ENCODE measurements around the gene DCAF11.
"Not testable (repeated sequence)": the region's sequence is repeated elsewhere in the genome, so short reads cannot be mapped to it uniquely, and the experiment has no call there.

Gene DCAF11

DNA sequence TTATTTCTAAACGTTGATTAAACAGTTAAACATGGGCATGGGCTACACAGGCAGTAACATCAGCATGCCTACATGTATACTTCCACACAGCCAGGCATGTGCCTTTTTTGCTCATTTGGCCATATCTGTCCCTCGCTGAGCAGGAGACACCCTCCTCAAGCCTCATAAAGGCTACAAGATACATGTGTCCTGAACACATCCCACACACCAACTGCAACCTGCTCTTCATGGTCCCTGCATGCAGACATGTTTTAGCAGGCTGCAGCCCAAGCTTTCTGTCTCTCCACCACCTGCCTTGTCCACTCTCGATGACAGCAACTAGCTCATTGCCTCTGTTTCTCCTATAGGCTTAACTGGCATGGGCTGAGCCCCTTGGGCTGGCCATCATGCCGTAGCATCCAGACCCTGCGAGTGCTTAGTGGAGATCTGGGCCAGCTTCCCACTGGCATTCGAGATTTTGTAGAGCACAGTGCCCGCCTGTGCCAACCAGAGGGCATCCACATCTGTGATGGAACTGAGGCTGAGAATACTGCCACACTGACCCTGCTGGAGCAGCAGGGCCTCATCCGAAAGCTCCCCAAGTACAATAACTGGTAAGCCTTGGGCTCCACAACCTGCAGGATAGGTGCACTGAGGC lies 17.9 kb upstream of the DCAF11 start:
- no peak for DNase-seq (ENCODE audit: low read depth)

GRCh38 chr14:24098229-24098926 lies 16.2 kb upstream of the DCAF11 start:
- DNase-seq (ENCODE audit: low read depth), result no peak

- DNase-seq (ENCODE audit: low read depth), result no peak
Measured at GRCh38 chr14:24098927-24099813, 15.4 kb upstream of the DCAF11 start.

- no peak for DNase-seq (ENCODE audit: low read depth)
Measured at GRCh38 chr14:24100197-24100981, 14.2 kb upstream of the DCAF11 start.

DNA sequence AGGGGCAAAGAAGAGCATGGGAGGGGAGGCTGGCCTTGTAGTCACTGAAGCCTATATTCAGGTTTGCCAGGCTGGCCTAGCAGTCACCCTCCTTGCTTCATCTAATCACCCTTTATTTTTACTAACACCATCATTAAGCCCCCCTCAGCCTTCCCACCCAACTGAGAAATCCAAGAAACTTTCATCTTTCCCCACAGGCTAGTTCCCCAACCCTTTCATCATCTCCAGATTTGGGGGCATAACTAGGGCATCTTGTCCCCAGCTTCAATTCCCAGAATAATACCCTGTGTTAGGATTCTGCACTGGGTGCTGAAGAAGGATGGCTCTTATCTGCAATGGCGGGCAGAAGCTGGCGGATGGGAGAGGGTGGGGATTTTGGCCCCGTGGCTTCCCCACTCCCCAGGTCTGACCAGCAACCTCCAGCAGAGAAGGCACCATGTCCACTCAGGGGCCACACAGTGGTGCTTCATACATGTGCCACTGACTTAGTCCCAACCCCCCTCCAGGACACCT lies 13.5 kb upstream of the DCAF11 start:
- no peak for DNase-seq (ENCODE audit: low read depth)

DNA sequence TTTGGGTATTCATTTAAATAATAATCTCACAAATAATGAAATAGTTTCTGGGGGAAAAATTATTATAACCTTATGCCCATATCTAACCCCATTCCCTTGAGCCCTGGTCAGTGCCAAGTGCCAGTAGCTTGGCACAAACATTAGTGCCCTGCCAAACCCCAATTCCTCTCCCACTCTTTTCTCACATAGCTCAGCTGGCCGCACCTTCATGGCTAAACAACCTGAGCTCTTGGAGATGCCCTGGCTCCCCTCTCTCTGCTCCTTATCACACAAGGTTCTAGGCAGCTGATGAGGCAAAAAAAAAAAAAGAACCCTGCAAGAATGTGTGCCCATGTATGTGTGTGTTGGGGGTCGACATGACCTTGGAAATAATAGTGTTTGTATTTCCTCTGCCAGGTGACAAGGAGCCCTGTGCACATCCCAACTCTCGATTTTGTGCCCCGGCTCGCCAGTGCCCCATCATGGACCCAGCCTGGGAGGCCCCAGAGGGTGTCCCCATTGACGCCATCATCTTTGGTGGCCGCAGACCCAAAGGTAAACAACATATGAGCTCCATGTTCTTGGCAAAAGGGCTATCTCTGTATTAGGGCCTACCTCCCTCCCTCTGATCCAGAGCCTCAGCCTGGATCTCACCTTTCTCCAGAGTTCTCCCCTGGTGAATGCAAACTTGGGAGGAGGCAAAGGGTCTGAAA lies 12.1 kb upstream of the DCAF11 start:
- DNase-seq (ENCODE audit: low read depth), result no peak

DNA sequence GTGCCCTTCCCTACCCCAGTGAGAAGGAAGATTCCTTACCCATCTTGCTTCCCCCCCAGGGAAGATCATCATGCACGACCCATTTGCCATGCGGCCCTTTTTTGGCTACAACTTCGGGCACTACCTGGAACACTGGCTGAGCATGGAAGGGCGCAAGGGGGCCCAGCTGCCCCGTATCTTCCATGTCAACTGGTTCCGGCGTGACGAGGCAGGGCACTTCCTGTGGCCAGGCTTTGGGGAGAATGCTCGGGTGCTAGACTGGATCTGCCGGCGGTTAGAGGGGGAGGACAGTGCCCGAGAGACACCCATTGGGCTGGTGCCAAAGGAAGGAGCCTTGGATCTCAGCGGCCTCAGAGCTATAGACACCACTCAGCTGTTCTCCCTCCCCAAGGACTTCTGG lies 11.1 kb upstream of the DCAF11 start:
- DNase-seq (ENCODE audit: low read depth), result no peak

DNA sequence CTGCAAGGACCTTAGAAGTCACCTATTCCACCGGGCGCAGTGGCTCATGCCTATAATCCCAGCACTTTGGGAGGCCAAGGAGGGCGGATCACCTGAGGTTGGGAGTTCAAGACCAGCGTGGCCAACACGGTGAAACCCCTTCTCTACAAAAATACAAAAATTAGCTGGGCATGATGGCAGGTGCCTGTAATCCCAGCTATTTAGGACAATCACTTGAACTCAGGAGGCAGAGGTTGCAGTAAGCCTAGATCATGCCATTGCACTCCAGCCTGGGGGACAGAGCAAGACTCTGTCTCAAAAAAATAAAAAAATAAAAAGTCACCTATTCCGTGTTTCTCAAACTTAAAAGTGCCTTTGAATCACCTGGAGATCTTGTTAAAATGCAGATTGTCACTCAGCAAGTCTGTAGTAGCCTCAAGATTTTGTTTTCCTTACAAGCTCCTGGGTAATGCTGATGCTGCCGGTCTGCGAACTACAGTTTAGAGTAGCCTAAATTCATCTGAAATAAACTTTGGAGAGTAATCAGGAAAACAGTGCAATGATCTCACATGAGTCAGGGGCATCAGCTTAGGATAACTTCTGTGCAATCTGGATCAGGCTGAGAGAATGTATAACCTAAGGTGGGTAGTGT lies 8.9 kb upstream of the DCAF11 start:
- not testable (repeated sequence) for DNase-seq (ENCODE audit: low read depth)

DNA sequence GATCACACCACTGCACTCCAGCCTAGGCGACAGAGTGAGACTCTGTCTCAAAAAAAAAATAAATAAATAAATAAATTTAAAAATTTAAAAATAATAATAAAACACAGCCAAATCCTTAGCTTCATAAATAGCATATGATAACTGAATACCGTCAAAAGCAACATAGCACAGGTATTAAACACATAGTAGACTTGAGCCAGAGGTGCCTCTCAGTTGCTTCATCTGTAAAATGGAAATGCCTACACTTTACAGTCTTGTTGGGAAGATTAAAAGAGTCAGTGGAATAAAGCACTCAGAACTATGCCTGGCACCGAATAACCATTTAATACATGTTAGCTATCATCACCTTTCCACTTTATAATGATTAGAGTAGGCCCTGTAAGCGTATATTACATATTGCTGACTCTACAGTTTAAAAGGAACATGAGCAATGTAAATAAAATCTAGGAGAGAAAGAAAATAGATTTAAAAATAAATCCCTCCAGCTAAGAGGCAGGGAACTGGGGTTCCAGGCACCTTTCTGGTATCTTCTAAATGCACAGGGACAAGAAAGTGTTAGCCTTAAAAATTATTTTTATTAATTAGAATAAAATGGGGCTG lies 7.8 kb upstream of the DCAF11 start:
- DNase-seq (ENCODE audit: low read depth), result no peak

- no peak for DNase-seq (ENCODE audit: low read depth)
Measured at GRCh38 chr14:24108336-24108874, 6.2 kb upstream of the DCAF11 start.

GRCh38 chr14:24110060-24110459 lies 4.5 kb upstream of the DCAF11 start:
- no peak for DNase-seq (ENCODE audit: low read depth)

DNA sequence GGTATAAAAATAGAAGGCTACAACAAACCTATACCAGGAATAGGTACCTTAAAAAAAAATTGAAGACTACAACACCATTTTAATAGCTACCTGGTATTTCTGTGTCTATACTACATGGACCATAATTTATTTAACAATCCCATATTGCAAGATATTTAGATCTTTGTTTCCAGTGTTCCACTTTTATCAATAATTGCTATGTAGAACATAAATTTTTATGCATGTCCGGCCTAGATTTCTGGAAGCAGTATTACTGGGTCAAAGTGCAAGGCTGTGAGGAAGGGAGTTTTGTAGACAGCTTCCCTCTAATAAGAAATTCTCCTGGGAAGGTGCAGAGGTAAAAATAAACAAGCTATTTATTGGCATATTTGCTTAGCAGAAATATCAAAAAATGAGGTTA lies 4.1 kb upstream of the DCAF11 start:
- DNase-seq (ENCODE audit: low read depth), result no peak

- DNase-seq (ENCODE audit: low read depth), result no peak
Measured at GRCh38 chr14:24113379-24113800, 1.2 kb upstream of the DCAF11 start.

DNA sequence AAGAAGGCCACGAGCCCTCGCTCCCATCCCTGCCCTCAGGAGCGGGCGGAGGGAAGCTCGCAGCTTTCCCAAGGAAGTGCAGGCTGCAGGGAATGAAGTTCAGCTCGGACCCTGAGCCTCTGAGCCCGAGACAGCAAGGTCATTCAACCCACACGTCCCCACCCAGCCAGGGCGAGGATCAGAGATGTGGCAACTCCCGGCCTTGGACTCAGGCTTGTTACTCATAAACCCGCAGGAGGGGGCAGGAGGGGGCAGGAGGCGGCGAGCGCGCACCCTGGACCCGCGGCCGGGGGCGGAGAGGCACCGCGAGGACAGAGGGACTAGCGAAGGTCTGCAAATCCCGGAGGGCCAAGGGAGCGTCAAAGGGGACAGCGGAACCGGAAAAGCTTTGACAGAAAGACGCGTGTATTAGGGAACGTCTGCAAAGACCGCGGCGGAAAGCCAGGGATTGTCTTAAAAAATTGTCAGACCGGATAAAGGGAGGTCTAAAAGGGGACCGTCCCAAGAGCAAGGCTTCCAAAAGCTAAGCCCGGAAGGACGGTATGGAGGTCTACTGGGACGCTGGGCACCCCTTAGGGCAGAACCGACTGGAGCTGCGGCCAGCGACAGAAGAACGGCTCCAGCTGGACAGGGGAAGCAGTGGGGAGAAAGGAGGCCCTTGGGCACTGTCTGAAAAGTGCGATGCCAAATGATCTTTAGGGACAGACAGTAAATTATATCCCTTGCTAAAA lies 611 bp upstream of the DCAF11 start:
- peak; percentile 73 for DNase-seq (ENCODE audit: low read depth)

GRCh38 chr14:24115422-24116127 lies 998 bp downstream of the DCAF11 start:
- no peak for DNase-seq (ENCODE audit: low read depth)

DNA sequence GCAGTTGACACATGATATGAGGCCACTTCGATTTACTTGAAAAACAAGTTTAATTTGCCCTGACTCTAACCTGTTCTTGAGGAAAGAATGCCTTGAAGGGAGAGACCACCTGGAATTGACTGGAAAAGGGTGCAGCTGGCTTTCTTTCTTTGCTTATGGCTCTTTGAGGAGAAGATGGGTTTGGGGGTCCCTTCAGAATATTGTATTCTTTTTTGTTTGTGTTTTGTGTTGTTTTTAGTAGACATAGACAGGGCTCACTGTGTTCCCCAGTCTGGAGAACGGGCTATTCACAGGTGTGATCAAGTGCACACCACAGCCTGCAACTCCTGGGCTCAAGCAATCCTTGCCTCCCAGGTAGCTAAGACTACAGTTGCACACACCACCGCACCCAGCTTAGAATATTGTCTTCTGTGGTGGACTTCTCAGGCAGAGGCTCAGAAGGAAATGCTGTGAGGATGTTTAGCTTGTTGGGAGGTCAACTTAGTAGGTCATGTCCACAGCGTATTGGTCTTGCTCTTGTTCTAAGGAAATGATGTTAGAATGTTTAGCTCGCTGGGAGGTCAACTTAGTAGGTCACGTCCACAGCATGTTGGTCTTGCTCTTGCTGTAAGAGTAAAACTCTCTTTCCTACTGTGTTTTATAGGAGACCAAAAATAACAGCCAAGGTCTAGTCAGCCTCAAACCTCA lies 1.7 kb downstream of the DCAF11 start:
- DNase-seq (ENCODE audit: low read depth), result no peak

DNA sequence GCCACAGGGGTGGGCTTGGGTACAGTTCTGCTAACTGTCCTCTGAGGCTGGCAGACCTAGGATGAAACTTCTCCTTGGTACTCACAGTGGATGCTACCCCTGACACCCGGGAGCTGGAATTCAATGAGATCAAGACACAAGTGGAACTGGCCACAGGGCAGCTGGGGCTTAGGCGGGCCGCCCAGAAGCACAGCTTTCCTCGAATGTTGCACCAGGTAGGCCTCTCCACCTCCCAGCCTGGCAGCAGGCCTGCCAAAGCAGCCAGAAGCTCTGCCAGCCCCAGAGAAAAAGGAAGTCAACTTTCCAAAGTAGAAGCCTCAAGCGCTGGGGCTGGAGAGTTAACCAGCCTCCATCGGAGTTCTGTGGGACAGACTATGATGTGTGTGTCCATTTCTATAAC lies 2.6 kb downstream of the DCAF11 start:
- DNase-seq (ENCODE audit: low read depth), result no peak

DNA sequence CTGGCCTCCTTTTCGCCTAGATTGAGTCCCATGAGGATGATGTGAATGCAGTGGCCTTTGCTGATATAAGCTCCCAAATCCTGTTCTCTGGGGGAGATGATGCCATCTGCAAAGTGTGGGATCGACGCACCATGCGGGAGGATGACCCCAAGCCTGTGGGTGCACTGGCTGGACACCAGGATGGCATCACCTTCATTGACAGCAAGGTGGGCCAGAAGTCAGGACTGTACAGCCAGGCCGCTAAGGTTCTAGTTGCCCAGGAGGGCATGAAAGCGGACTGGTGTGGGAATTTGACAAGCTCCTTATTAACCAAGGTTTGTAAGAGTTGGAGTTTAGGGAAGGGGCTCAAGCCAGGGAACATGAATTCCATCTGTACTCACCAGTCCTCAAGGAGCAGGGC lies 5.1 kb downstream of the DCAF11 start:
- DNase-seq (ENCODE audit: low read depth), result no peak

All from T-helper 22 cell (primary cell).